Adrenal gland (tissue), 12 donors: ENCODE measurements around the gene PEPD. TPM values are rescaled to one million over a fixed set of nuclear protein-coding genes. Genes with fewer than 3 reads are reported as not detected.

Source experiments
- DNase-seq, 7 donors: peaks; one replicate each; pipeline ENCODE4 v3.0.0-alpha.2; 2019 to 2020
- H3K27ac ChIP-seq, 5 donors: fragments of 200-600 bp; sonication (generic) in 4 of 5; 1 replicate in 3 of 5; 2 replicates in 2 of 5; pipeline versions ENCODE4 v1.5.1 to v1.8.0; 2016 to 2020; ENCODE audit warnings: mild to moderate bottlenecking in 1 of 5
- H3K27me3 ChIP-seq: fragments of 200-600 bp; 2 replicates; pipeline ENCODE4 v1.8.0; 2021
- H3K36me3 ChIP-seq, 2 donors: fragments of 200-600 bp; replicated peaks in 1 of 2; 1 replicate in 1 of 2; 2 replicates in 1 of 2; pipeline versions ENCODE4 v1.5.1 to v1.8.0; 2018 to 2022
- H3K4me1 ChIP-seq, 2 donors: fragments of 200-600 bp; replicated peaks in 1 of 2; 1 replicate in 1 of 2; 2 replicates in 1 of 2; pipeline versions ENCODE4 v1.5.1 to v1.8.0; 2018 to 2021
- H3K4me3 ChIP-seq, 4 donors: fragments of 200-600 bp; sonication (generic) in 3 of 4; one replicate each; pipeline ENCODE4 v1.5.1; 2016 to 2018
- H3K9me3 ChIP-seq, 3 donors: fragments of 200-600 bp; sonication (generic) in 1 of 3; replicated peaks in 1 of 3; 1 replicate in 2 of 3; 2 replicates in 1 of 3; pipeline versions ENCODE4 v1.5.1 to v1.8.0; 2016 to 2021
- POLR2A ChIP-seq, 2 donors: fragments of 450-650 bp; IDR thresholded peaks; one replicate each; pipeline ENCODE4 v1.6.1; 2017; ENCODE audit warnings: antibody characterized with exemption in 2 of 2, mild to moderate bottlenecking in 2 of 2, moderate library complexity in 1 of 2
- WGBS, 4 donors: extraction: QIAGEN DNeasy Blood & Tissue Kit in 2 of 4; methylation state at CpG; one replicate each; pipeline versions ENCODE4 v1.1.5 to v1.1.7; 2013 to 2017; 5-methylcytosine and 5-hydroxymethylcytosine counted together
- intact Hi-C, 2 donors: fragments of 100-400 bp; cut with DNase I; formaldehyde crosslinking; loops; one replicate each; pipeline versions ENCODE4 v1.14.1 to v1.15.0; 2022 to 2023
- polyA plus RNA-seq, 3 donors: library from polyadenylated mRNA; stranded (reverse); fragments of 200-250 nt in 2 of 3; fragments of 350-450 nt in 1 of 3; fragmentation: Illumina TruSeq in 1 of 3; extraction: RNeasy Lipid Tissue Mini Kit (QIAGEN cat#74804) in 1 of 3; gene quantifications; one replicate each; pipeline ENCODE4 v1.2.3, GENCODE V29; 2013 to 2014
- total RNA-seq, 9 donors: library from RNA; depleted of rRNA in 4 of 9; stranded (reverse); fragments of >200 nt in 4 of 9; fragments of 120-200 nt in 1 of 9; fragmentation: NEBNext Ultra II Directional in 1 of 9; extraction: Animal tissue kit (Norgen Biotek cat#: 25700) in 1 of 9; gene quantifications; one replicate each; pipeline versions ENCODE4 v1.1.0 to v1.2.4, GENCODE V29; 2013 to 2023
- TF ChIP-seq, protein P1 (sequence below), 6 experiments: fragments of 450-650 bp in 4 of 6; fragments of 200-600 bp in 2 of 6; sonication (generic) in 1 of 6; IDR thresholded peaks; 1 replicate in 5 of 6; 2 replicates in 1 of 6; pipeline versions ENCODE4 v1.5.1 to v1.8.0; 2016 to 2021; ENCODE audit warnings: antibody characterized with exemption in 6 of 6, mild to moderate bottlenecking in 2 of 6, moderate library complexity in 1 of 6
- donor health status: healthy with polysubstance abuse.
- donor health status: Bipolar disorder and iron deficiency.
- donor health status: DM: yes; HTN: yes; CAD: no.
- donor health status: DM: no; HTN: no; CAD: no.
- donor health status: DM: no; HTN: no; CAD: no.
- donor health status: DM: yes; HTN: yes; CAD: no.

The PEPD gene
- total and polyA plus RNA-seq, 12 donors = 24.4 to 311 (median 116) TPM

DNA sequence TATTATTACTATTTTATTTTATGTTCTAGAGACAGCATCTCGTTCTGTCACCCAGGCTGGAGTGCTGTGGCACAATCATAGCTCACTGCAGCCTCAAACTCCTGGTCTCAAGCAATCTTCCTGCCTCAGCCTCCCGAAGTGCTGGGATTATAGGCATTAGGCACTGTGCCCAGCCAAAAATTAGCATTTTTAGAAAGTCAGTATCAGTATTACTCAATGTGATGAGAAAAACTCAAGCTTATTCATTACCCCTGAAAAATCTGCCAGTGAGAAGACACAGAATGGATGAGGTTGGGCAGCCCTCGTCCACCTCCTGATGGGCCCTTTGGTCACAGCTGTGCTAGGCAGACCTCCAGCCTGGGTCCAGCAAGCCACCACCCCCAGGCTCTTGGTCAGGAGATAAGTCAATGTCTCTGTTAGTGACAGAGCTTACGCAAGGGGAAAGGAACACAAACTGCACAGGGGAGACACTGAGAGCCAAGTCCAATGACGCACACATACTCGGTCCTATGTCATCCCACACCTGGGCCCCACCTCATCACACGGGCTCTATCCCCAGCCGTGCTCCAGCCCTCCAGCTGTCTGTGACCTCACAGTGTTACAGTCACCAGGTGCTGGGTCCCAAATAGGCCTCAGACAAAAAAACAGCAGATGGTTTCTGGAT is 19.8 kb downstream of the PEPD start:
- H3K27me3 ChIP-seq = no peaks in the 10 kb centered on the region
- H3K4me3 ChIP-seq = no peak overlapping the region
- intact Hi-C loops = no loop called here
- peak in 1 of 7 donors; percentile 4 for DNase-seq
- H3K36me3 ChIP-seq = peaks cover 0 to 20% of the 10 kb centered on the region in 2 donors
- TF ChIP-seq POLR2A (IDR thresholded peaks at IDR 0.05) = no peak
- TF ChIP-seq, protein P1, sequence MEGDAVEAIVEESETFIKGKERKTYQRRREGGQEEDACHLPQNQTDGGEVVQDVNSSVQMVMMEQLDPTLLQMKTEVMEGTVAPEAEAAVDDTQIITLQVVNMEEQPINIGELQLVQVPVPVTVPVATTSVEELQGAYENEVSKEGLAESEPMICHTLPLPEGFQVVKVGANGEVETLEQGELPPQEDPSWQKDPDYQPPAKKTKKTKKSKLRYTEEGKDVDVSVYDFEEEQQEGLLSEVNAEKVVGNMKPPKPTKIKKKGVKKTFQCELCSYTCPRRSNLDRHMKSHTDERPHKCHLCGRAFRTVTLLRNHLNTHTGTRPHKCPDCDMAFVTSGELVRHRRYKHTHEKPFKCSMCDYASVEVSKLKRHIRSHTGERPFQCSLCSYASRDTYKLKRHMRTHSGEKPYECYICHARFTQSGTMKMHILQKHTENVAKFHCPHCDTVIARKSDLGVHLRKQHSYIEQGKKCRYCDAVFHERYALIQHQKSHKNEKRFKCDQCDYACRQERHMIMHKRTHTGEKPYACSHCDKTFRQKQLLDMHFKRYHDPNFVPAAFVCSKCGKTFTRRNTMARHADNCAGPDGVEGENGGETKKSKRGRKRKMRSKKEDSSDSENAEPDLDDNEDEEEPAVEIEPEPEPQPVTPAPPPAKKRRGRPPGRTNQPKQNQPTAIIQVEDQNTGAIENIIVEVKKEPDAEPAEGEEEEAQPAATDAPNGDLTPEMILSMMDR (IDR thresholded peaks at IDR 0.05) = no peak
- H3K27ac ChIP-seq = no peak overlapping the region
- no peaks in the 10 kb centered on the region for H3K4me1 ChIP-seq
- WGBS, 4 donors = 93 to 96% (median 95%) methylated on average over 6 to 8 of the region's 8 CpGs
- no peaks in the 10 kb centered on the region for H3K9me3 ChIP-seq

DNA sequence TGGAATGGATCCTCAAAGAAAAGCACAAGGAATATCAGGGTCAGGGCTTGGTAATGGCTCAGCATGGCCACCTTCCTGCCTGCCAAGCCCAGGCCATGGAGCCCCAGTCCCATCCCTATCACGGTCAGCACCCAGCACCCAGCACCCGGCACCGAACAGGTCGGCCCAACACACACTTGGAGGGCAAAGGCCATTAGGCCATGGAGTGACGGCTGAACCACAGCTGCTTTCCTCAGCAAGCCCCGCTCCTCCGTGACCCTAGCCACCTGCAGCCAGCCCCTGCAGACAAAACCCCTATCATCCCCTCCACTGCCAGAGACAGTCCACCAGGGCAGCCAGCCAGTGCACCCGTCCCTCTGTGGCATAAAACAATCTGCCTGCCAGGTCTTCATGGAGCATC is 20.6 kb downstream of the PEPD start:
- TF ChIP-seq POLR2A (IDR thresholded peaks at IDR 0.05) = no peak
- TF ChIP-seq, protein P1 (IDR thresholded peaks at IDR 0.05) = no peak
- 87 to 97% (median 93%) methylated on average over 4 to 8 of the region's 8 CpGs for WGBS, 4 donors
- Histone ChIP-seq H3K27me3 (no peaks in the 10 kb centered on the region), H3K4me1 (no peaks in the 10 kb centered on the region), H3K36me3 (peaks cover 0 to 20% of the 10 kb centered on the region in 2 donors), H3K9me3 (no peaks in the 10 kb centered on the region), H3K4me3 (no peak overlapping the region), H3K27ac (no peak overlapping the region)
- intact Hi-C loops = no loop called here
- DNase-seq = peak in 1 of 7 donors; percentile 1

DNA sequence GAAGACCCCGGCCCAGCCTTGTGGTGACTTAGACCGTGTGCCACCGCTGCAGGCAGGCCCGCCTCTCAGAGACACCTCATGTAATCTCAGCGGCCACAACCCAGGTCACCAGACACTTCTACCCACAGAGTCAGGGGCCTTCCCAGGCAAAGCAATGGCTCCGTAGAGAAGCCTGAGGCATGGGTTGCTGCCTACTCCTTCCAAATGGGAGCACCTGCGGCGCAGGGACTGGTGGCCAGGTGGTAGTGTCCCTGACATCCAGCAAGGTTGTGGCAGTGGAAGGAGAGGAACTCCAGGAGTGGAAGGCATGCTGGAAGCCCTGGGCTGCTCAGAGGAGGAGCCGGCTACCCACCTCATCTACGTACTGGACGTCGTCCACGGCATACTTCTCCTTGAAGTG is 21.0 kb downstream of the PEPD start:
- no peak for DNase-seq
- Histone ChIP-seq H3K27ac (no peak overlapping the region), H3K9me3 (no peaks in the 10 kb centered on the region), H3K4me1 (no peaks in the 10 kb centered on the region), H3K27me3 (no peaks in the 10 kb centered on the region), H3K4me3 (no peak overlapping the region), H3K36me3 (peaks cover 0 to 20% of the 10 kb centered on the region in 2 donors)
- no peak for TF ChIP-seq POLR2A (IDR thresholded peaks at IDR 0.05)
- TF ChIP-seq, protein P1 (IDR thresholded peaks at IDR 0.05) = no peak
- 95 to 99% (median 97%) methylated on average over 6 to 13 of the region's 13 CpGs for WGBS, 4 donors
- intact Hi-C loops = no loop called here

DNA sequence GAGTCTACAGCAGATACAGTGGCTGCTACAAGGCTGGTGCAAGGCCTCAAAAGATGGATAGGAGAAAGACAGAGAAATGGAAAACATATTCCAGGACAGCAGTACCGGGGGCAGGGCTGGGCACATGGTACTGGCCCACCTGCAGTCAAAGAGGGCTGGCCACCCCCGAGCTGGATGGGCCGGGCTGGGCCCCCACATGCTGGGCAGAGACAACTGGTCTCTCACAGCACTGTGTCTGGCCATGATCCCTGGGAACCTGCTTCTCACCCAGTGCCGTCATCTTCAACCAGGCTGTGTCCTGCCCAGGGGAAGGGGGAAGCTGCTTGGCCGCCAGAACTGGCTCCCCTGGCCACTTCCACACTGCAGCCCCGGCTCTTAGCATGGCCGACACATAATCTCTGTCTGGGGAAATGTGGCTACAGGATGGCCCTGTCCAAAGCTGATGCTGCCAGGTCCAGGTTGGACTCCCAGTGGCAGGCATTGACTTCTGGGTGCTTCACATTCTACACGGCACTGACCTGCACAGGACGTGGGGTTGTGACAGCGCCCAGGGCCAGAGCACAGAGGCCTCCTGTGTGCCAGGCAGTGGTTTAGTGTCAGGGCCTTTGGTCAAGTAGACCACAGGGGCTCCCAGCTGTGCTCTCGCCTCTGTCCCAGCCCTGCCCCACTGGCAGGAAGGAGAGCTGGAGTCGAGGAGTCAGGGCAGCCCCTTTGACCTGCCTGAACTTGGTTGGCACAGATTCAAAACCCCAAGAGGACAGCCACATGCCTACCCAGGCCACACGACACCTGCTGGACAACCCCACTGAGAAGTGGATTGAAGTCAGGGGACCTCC is 21.7 kb downstream of the PEPD start:
- 90 to 93% (median 91%) methylated on average over 9 to 13 of the region's 13 CpGs for WGBS, 4 donors
- Histone ChIP-seq H3K4me3 (no peak overlapping the region), H3K9me3 (no peaks in the 10 kb centered on the region), H3K27ac (no peak overlapping the region), H3K4me1 (no peaks in the 10 kb centered on the region), H3K36me3 (peaks cover 0 to 20% of the 10 kb centered on the region in 2 donors), H3K27me3 (no peaks in the 10 kb centered on the region)
- DNase-seq = no peak
- intact Hi-C loops = no loop called here
- no peak for TF ChIP-seq POLR2A (IDR thresholded peaks at IDR 0.05)
- TF ChIP-seq, protein P1 (IDR thresholded peaks at IDR 0.05) = no peak
